Motor neuron (in vitro differentiated cells): ENCODE results near the gene CCNI2. TPM values are rescaled to one million over a fixed set of nuclear protein-coding genes. Genes with fewer than 3 reads are reported as not detected.

ENCODE experiments used
- ATAC-seq, 8 experiments: fragments of 200-7000 bp; cut with Tn5 transposase; replicated peaks in 6 of 8; 2 replicates each; pipeline ENCODE4 v1.8.0; 2021; ENCODE audit warnings: mild to moderate bottlenecking in 8 of 8, moderate library complexity in 8 of 8
- H3K27ac ChIP-seq, 2 donors: fragments of 250-450 bp; sonication (Bioruptor Pico); 2 replicates each; pipeline ENCODE4 v1.9.0; 2021; ENCODE audit warnings: antibody characterized with exemption in 2 of 2, mild to moderate bottlenecking in 2 of 2, moderate library complexity in 1 of 2
- H3K4me1 ChIP-seq, 2 donors: fragments of 250-450 bp; sonication (Bioruptor Pico); replicated peaks in 1 of 2; 2 replicates each; pipeline ENCODE4 v1.6.1; 2021; ENCODE audit warnings: antibody characterized with exemption in 2 of 2, mild to moderate bottlenecking in 2 of 2, moderate library complexity in 1 of 2
- H3K4me3 ChIP-seq, 5 donors: fragments of 250-450 bp; sonication (Bioruptor Pico); 2 replicates each; pipeline ENCODE4 v1.9.0; 2021; ENCODE audit warnings: antibody characterized with exemption in 5 of 5, mild to moderate bottlenecking in 5 of 5, moderate library complexity in 4 of 5
- WGBS, 10 experiments: fragments of 450-650 bp; shearing (Covaris generic); methylation state at CpG; one replicate each; pipeline ENCODE4 v1.0.0; 2022; 5-methylcytosine and 5-hydroxymethylcytosine counted together
- in situ Hi-C, 9 experiments: fragments of 400-800 bp; cut with MboI; loops; one replicate each; pipeline ENCODE4 v1.15.0; 2021; ENCODE audit warnings: low sequenced_read_pairs in 9 of 9, low pct_unique_long_range_greater_than_20kb in 2 of 9; ENCODE audit not compliant: unreplicated experiment in 9 of 9
- total RNA-seq, 8 experiments: library from RNA; unstranded; fragments of 300-600 nt; gene quantifications; 2 replicates each; pipeline versions ENCODE4 v1.2.3 to v1.2.4, GENCODE V29; 2022

Gene CCNI2
- total RNA-seq, 8 experiments from 2014 or later: 0.27 to 7.0 (median 3.8) TPM

DNA sequence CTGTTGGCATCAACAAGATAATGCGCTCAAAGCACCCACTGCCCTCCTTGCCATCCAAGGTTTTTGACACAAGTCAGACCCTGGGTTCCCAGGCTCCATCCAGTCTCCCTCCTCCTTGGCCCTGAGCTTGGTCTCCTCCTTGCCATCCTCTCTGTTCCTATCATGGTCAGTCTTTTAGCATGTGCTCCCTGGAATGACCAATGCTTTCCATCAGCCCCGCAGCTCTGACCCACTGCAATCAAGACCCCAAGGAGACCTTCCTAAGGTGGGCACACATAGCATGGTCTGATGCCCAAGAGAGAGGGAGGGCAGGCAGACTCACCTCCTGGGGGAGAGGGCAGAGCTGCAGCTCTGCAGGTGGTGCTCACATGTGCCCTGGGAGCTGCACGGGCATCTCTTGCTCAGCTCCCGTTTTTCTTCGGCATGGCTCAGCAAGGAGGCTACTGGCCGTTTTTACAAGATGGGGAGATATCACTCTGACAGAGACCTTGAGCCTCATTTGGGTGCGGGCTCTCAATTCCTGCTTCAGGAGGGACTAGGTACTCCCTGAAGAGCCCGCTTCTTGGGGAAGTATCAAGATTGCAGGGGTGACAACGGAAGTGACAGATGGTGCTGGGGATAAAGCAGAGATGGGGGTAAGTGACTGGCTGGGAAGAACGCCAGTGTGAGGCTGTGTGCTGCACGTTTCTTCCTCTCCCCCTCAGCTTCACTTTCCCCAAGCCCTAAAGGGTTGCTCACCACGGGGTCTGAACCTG lies 26.6 kb downstream of the CCNI2 start:
- no peak overlapping the region for H3K27ac ChIP-seq

DNA sequence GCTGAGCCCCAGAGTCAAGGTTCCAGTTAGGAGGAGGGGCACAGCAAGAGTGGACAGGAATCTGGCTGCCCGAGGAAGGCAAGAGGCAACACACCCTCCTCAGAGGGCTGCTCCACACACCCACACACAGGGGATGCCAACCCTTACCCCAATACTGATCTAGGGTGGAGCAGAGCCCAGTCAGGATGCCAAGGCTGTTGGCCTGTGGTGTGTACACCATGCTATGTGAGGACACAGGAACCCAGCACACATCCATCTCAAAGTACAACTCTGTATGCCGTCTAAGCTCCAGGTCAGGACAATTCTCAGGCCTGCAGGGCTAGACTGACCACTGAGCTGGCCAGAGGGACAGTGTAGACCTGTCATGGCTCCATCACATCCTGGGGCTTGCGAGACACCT lies 27.2 kb downstream of the CCNI2 start:
- no peak for ATAC-seq
- no peak overlapping the region for H3K4me3 ChIP-seq

More for the DNA sequence above, 26.6 kb downstream of the CCNI2 start:
- ATAC-seq: no peak
- 17 to 100% (median 84%) methylated on average over 1 to 4 of the region's 12 CpGs; no CpG with 5 or more reads in 3 of the 10 experiments for WGBS, 10 experiments
- H3K4me3 ChIP-seq: no peak overlapping the region
- H3K4me1 ChIP-seq: peaks cover 6 to 8% of the 10 kb centered on the region in 2 donors
- in situ Hi-C loops: no loop called here

DNA sequence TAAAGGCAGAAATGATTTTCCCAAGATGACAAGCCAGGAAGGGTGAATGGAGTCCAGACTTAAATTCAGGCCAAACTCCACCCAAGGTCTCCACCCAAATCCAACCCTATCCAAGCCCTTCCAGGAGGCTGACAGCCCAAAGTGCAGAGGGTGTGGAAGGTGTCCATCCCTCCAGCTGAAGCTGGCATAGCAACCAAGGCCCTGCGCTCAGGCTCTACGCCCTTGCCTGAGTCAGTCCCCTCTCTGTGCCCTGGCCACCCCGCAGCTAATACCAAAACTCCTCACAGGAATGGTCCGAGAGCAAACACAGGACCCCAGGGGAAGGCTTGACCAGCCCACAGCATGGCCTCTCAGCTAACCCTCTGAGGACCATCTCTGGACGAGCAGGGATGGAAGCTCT lies 27.7 kb downstream of the CCNI2 start:
- Histone ChIP-seq H3K27ac (no peak overlapping the region), H3K4me3 (no peak overlapping the region), H3K4me1 (peaks cover 6 to 8% of the 10 kb centered on the region in 2 donors)
- peak in 3 of 8 experiments; percentile 3 to 23 (median 7) for ATAC-seq
- in situ Hi-C loops: loop anchor here in 1 of 9 experiments (25.0 kb wide), 1 partner anchor 112 kb away; no protein-coding TSS in a partner anchor
- 0 to 100% (median 97%) methylated on average over 1 to 5 of the region's 5 CpGs; no CpG with 5 or more reads in 5 of the 10 experiments for WGBS, 10 experiments

More for the DNA sequence above, 27.2 kb downstream of the CCNI2 start:
- Histone ChIP-seq H3K4me1 (peaks cover 6 to 8% of the 10 kb centered on the region in 2 donors), H3K27ac (no peak overlapping the region)
- in situ Hi-C loops: no loop called here
- 0 to 100% (median 90%) methylated on average over 1 to 2 of the region's 3 CpGs; no CpG with 5 or more reads in 5 of the 10 experiments for WGBS, 10 experiments

DNA sequence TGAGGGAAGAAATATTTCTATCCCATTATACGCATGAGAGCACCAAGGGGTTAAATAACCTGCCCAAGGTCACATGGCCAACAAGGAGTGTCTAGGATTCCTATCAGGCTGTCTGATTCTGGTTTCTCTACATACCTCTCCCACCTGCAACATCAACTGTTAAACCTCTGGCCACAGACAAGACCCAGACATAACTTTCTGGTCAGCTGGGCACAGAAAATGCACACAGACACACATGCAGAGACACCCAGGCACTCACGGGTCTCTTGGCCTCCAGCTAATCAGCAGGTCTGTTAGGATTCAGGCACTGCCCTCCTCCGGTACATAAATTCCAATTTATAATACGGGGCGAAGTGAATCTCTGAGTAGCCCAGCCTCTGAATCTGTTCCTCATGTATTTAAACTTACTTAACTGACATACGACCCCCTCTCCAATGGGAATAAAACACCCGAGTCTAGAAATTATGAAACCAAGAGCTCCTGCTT lies 28.3 kb downstream of the CCNI2 start:
- WGBS, 10 experiments: 0 to 83% (median 54%) methylated on average over 1 to 6 of the region's 7 CpGs; no CpG with 5 or more reads in 1 of the 10 experiments
- peak in 3 of 8 experiments; percentile 46 to 69 (median 58) for ATAC-seq
- Histone ChIP-seq H3K4me3 (peak overlapping the region; percentile 46 to 96 (median 79)), H3K4me1 (peaks cover 6 to 8% of the 10 kb centered on the region in 2 donors), H3K27ac (no peak overlapping the region)
- in situ Hi-C loops: loop anchor here in 1 of 9 experiments (25.0 kb wide), 1 partner anchor 112 kb away; no protein-coding TSS in a partner anchor

DNA sequence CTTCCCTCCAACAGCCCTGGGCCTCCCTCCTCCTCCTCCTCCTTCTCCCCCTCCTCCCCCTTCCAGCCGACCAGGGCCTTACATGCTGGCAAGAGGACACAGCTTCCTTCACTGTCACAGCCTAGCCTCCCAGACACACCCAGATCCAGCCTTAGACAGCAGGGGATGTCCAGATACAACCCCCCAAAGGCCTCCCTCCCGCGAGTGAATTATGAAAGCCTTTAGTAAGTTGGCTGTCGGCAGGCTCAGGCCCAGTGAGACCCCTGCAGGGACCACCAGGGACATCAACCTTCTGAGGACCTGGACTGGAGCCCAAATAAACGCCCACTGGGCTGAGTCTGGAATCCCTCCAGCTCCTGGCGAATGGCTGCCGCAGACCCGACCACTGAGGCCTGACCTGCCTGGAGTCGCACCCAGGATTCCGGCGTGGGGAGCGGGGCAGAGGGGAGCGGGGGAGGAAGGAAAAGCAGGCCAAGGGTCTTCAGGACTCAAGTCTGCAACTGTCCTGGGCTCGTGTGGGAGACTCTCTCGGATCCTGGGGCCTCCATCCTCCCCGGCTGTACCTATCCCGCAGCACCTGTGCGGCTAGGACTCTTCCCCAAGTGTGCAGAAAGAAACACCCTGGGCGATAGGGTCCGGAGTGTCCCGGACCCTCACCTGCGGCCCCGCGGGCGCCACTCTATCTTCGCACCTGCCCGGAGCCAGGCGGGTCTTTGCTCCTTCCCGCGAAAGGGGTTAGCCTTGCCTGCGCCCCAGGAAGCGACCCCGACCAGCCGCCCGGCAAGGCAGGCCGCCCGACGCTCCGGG lies 29.1 kb downstream of the CCNI2 start:
- ATAC-seq: peak; percentile 44 to 74 (median 50)
- Histone ChIP-seq H3K27ac (no peak overlapping the region), H3K4me3 (peak overlapping the region; percentile 46 to 96 (median 79)), H3K4me1 (peaks cover 6 to 8% of the 10 kb centered on the region in 2 donors)
- 0% methylated on average over 3 of the region's 39 CpGs; no CpG with 5 or more reads in 9 of the 10 experiments for WGBS, 10 experiments
- in situ Hi-C loops: loop anchor here in 1 of 9 experiments (25.0 kb wide), 1 partner anchor 111 kb away; no protein-coding TSS in a partner anchor

DNA sequence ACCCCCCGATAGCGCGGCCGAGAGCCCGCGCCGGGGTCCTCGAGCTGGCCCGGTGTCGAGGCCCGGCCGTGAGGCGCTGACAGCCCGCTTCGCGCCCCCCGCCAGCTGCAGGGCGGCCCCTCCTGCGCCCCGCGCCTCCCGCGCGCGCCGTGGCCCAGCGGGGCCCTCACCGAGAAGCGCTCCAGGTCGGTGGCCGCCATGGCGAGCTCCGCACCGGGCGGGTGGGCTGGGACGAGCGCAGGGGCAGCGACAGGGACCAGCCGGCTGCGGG lies 29.6 kb downstream of the CCNI2 start:
- Histone ChIP-seq H3K4me3 (peak overlapping the region; percentile 46 to 96 (median 79)), H3K27ac (no peak overlapping the region), H3K4me1 (peaks cover 6 to 8% of the 10 kb centered on the region in 2 donors)
- no CpG with 5 or more reads among the region's 40 CpGs for WGBS, 10 experiments
- no peak for ATAC-seq
- in situ Hi-C loops: loop anchor here in 1 of 9 experiments (25.0 kb wide), 1 partner anchor 110 kb away; no protein-coding TSS in a partner anchor

DNA sequence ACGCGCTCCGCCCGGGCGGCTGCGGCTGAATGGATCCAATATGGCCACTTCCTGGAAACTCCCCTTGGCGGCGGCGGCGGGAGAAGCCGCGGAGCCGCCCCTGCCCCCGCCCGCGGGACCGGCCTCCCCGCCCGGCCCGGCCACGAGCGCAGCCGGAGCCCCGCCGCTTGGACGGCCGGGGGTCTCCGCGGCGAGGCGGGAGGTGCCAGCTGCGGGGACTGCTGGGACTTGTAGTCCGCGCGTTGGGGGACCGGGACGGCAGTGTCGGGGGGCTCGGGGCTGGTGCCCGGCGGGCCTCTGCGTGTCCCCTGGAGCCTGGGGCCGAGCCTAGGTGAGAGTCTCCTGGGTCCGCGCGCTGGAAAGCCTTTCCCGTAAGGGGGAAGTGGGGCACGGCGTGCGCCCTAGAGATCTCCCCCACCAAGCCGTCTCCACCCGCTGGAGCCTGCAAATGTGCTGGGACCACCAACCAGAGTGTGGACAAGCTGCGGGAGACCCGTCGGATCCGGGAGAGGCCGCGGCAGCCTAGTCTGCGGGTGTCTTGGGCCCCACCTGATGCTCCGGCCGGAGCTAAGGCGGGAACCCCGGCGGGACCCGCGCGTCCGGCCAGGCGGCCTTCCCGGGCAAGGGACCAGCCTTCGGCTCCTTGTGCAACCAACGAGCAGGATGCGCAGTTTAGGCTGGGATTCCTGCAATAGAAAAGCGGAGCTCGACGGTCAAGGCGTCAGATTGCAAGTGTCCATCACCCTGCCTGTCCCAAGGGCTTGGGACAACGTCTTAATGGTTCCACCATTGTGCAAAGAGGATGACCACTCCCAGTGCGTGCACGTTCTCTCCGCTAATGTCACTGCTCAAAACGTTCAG lies 30.2 kb downstream of the CCNI2 start, which contains the start of gene SEPTIN8:
Gene SEPTIN8, minus strand, starts transcription at position 31 of the 861 bp plus-strand sequence. CDS start 102 bp downstream, outside the sequence.
- H3K4me1 ChIP-seq: peaks cover 6 to 8% of the 10 kb centered on the region in 2 donors
- in situ Hi-C loops: loop anchor here in 1 of 9 experiments (25.0 kb wide), 1 partner anchor 110 kb away; no protein-coding TSS in a partner anchor

DNA sequence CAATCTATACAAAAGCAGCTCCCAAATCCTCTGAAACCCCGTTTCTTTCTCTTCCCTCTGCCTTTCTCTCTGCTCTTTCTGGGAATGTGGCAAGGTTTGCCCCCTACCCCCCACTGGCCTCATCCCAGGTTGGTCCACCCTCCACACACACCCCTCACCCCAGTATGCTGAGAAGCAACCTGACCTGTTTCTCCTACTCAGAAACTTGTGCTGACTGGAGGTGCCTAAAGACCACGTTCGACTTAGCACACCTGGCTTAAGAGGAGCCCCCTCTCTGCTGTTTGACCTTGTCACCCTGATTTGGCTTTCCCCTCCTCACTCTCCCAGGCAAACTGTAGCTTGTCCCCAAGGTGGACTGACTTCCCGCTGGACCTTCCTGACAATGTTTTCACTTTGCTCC lies 30.9 kb downstream of the CCNI2 start:
- in situ Hi-C loops: loop anchor here in 1 of 9 experiments (25.0 kb wide), 1 partner anchor 109 kb away; no protein-coding TSS in a partner anchor
- ATAC-seq: no peak
- 69 to 100% (median 80%) methylated on average over 1 to 3 of the region's 4 CpGs; no CpG with 5 or more reads in 6 of the 10 experiments for WGBS, 10 experiments
- Histone ChIP-seq H3K4me3 (no peak overlapping the region), H3K27ac (no peak overlapping the region), H3K4me1 (peaks cover 6 to 8% of the 10 kb centered on the region in 2 donors)

More for the DNA sequence above, 30.2 kb downstream of the CCNI2 start, which contains the start of gene SEPTIN8:
- 0 to 29% (median 15%) methylated on average over 3 to 9 of the region's 82 CpGs; no CpG with 5 or more reads in 5 of the 10 experiments for WGBS, 10 experiments
- Histone ChIP-seq H3K27ac (no peak within 1 kb of the TSS), H3K4me3 (peak within 1 kb of the TSS; percentile 46 to 96 (median 79))
- peak; percentile 13 to 91 (median 84) for ATAC-seq

DNA sequence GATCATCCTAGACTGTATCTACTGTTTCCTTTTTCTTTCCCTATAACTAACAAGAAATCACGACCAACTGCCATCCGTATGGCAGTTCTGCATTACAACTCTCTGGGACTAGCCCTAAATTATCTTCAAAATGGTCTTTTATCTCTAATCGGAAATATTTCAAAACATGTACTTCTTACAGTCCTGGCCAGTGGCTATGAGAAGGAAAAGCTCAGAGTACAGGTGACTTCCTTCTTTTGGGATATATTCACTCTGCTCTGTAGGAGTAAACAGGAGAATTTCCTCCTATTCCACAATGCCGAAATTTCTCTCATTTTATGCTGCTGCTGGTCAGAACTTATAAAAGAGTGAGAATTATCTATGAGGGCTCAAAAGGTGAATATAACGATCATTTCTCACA lies 31.6 kb downstream of the CCNI2 start:
- no peak for ATAC-seq
- in situ Hi-C loops: loop anchor here in 1 of 9 experiments (25.0 kb wide), 1 partner anchor 108 kb away; no protein-coding TSS in a partner anchor
- peaks cover 6 to 8% of the 10 kb centered on the region in 2 donors for H3K4me1 ChIP-seq
- no peak overlapping the region for H3K4me3 ChIP-seq
- H3K27ac ChIP-seq: no peak overlapping the region
- WGBS, 10 experiments: 68 to 89% (median 72%) methylated on average over 4 to 5 of the region's 5 CpGs; no CpG with 5 or more reads in 3 of the 10 experiments

DNA sequence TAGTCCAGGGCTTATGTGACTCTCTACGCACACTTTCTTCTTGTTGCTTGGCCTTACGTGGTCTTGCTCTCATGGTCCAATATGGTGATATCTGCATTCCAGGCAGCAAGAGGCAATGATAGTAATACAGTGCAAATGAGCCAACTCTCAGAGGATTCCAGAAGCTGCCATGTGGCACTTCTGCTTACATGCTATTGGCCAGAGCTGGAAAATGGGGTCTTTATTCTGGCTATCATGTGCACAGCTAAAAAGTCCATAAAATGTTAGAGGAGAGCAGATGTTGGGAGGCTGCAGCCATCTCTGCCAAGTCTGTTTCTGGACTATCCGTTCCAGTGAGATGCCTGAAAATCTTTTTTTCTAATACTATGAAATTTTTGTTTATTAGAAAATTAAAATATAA lies 32.7 kb downstream of the CCNI2 start:
- no peak overlapping the region for H3K27ac ChIP-seq
- no peak overlapping the region for H3K4me3 ChIP-seq
- H3K4me1 ChIP-seq: peaks cover 6 to 8% of the 10 kb centered on the region in 2 donors
- in situ Hi-C loops: loop anchor here in 1 of 9 experiments (25.0 kb wide), 1 partner anchor 107 kb away; no protein-coding TSS in a partner anchor
- WGBS, 10 experiments: 0 to 100% (median 85%) methylated on average over 1 to 3 of the region's 3 CpGs
- ATAC-seq: no peak

DNA sequence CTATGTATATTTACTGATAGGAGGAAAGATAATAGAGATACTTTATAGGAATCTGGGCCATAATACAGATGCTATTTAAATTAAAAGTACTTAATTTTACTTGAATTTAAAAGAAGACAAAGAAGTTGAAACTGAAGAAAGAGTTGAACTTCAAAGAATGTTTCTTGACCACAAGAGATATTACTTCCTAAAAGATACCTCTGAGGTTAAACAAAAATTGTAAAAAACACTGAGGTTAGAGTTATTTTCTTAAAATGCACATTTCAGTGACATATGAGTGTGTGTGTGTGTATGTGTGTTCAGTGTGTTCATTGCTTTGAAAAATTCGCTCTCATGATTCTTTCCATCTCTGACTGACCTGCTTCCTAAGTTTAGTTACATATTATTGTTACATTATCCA lies 33.4 kb downstream of the CCNI2 start:
- H3K4me1 ChIP-seq: peaks cover 2 to 3% of the 10 kb centered on the region in 2 donors
- no peak overlapping the region for H3K4me3 ChIP-seq
- in situ Hi-C loops: loop anchor here in 1 of 9 experiments (25.0 kb wide), 1 partner anchor 107 kb away; no protein-coding TSS in a partner anchor
- ATAC-seq: no peak
- WGBS, 10 experiments: 67 to 100% (median 89%) methylated on average over 1 of the region's 1 CpG
- H3K27ac ChIP-seq: no peak overlapping the region
